DND-41 (cell line): ENCODE data around the gene ATXN7.

ENCODE experiments used
- CTCF ChIP-seq: IDR thresholded peaks from 2 replicates; pipeline ENCODE4 v1.5.1; 2012; ENCODE audit warnings: borderline replicate concordance, low read length, moderate library complexity, mild to moderate bottlenecking; ENCODE audit not compliant: poor library complexity, severe bottlenecking; ENCODE audit errors: extremely low read depth
- EZH2 ChIP-seq: IDR thresholded peaks from 3 replicates; pipeline ENCODE4 v1.6.1; 2012; ENCODE audit warnings: borderline replicate concordance, low read depth, mild to moderate bottlenecking, moderate library complexity, low read length, inconsistent platforms; ENCODE audit not compliant: severe bottlenecking

- TF ChIP-seq CTCF (peak; percentile 99), EZH2 (no peak)
These were observed 159.7 kb downstream of the ATXN7 start, which contains the start of gene PSMD6 for GRCh38 chr3:64023187-64023860.
